ENCODE measurements around the gene NGEF. TPM values are rescaled to one million over a fixed set of nuclear protein-coding genes. Genes with fewer than 3 reads are reported as not detected.

NGEF gene
- total RNA-seq, 4 donors from 2014 or later, result 14.4 to 25.0 (median 17.9) TPM

- Histone ChIP-seq H3K4me3 (no peak overlapping the region), H3K27ac (no peak overlapping the region), H3K4me1 (no peaks in the 10 kb centered on the region), H3K36me3 (no peaks in the 10 kb centered on the region), H3K27me3 (no peaks in the 10 kb centered on the region), H3K9me3 (no peaks in the 10 kb centered on the region)
- DNase-seq (ENCODE audit: low spot score in 2 of 2), result peak in 1 of 2 donors; percentile 13
- TF ChIP-seq EP300 (IDR thresholded peaks at IDR 0.05) (no peak), CTCF (IDR thresholded peaks at IDR 0.05) (no peak), POLR2AphosphoS5 (IDR thresholded peaks at IDR 0.05) (no peak), POLR2A (IDR thresholded peaks at IDR 0.05) (no peak)
- WGBS, result 100% methylated on average over 6 of the region's 6 CpGs
Measured at GRCh38 chr2:233005096-233005495, 8.0 kb downstream of the NGEF start.

- H3K27ac ChIP-seq, result no peak overlapping the region
- H3K36me3 ChIP-seq, result no peaks in the 10 kb centered on the region
- H3K27me3 ChIP-seq, result no peaks in the 10 kb centered on the region
- H3K4me3 ChIP-seq, result no peak overlapping the region
- no peaks in the 10 kb centered on the region for H3K9me3 ChIP-seq
- DNase-seq (ENCODE audit: low spot score in 2 of 2), result peak in 1 of 2 donors; percentile 65
- H3K4me1 ChIP-seq, result no peaks in the 10 kb centered on the region
- WGBS, result 93% methylated on average over 8 of the region's 9 CpGs
- TF ChIP-seq POLR2A (IDR thresholded peaks at IDR 0.05) (no peak), CTCF (IDR thresholded peaks at IDR 0.05) (no peak), POLR2AphosphoS5 (IDR thresholded peaks at IDR 0.05) (no peak), EP300 (IDR thresholded peaks at IDR 0.05) (no peak)
Measured at GRCh38 chr2:233003658-233004555, 9.1 kb downstream of the NGEF start.

GRCh38 chr2:233002829-233003657 lies 10.0 kb downstream of the NGEF start:
- no peak overlapping the region for H3K27ac ChIP-seq
- 84% methylated on average over 14 of the region's 19 CpGs for WGBS
- H3K27me3 ChIP-seq, result no peaks in the 10 kb centered on the region
- H3K4me1 ChIP-seq, result no peaks in the 10 kb centered on the region
- no peaks in the 10 kb centered on the region for H3K36me3 ChIP-seq
- no peak for TF ChIP-seq EP300 (IDR thresholded peaks at IDR 0.05)
- peak in 1 of 2 donors; percentile 50 for DNase-seq (ENCODE audit: low spot score in 2 of 2)
- no peaks in the 10 kb centered on the region for H3K9me3 ChIP-seq
- H3K4me3 ChIP-seq, result no peak overlapping the region

GRCh38 chr2:233000886-233001750 lies 11.9 kb downstream of the NGEF start:
- H3K4me3 ChIP-seq, result no peak overlapping the region
- H3K36me3 ChIP-seq, result no peaks in the 10 kb centered on the region
- H3K4me1 ChIP-seq, result no peaks in the 10 kb centered on the region
- no peaks in the 10 kb centered on the region for H3K9me3 ChIP-seq
- WGBS, result 93% methylated on average over 20 of the region's 20 CpGs
- H3K27ac ChIP-seq, result no peak overlapping the region
- no peaks in the 10 kb centered on the region for H3K27me3 ChIP-seq
- no peak for TF ChIP-seq POLR2AphosphoS5 (IDR thresholded peaks at IDR 0.05)
- DNase-seq (ENCODE audit: low spot score in 2 of 2), result peak in 1 of 2 donors; percentile 58

GRCh38 chr2:232999354-232999753 lies 13.7 kb downstream of the NGEF start:
- no peaks in the 10 kb centered on the region for H3K36me3 ChIP-seq
- WGBS, result 55% methylated on average over 4 of the region's 7 CpGs
- no peak overlapping the region for H3K4me3 ChIP-seq
- DNase-seq (ENCODE audit: low spot score in 2 of 2), result no peak
- no peak overlapping the region for H3K27ac ChIP-seq
- H3K27me3 ChIP-seq, result no peaks in the 10 kb centered on the region
- TF ChIP-seq CTCF (IDR thresholded peaks at IDR 0.05) (no peak), POLR2A (IDR thresholded peaks at IDR 0.05) (no peak), POLR2AphosphoS5 (IDR thresholded peaks at IDR 0.05) (no peak), EP300 (IDR thresholded peaks at IDR 0.05) (no peak)
- no peaks in the 10 kb centered on the region for H3K4me1 ChIP-seq
- no peaks in the 10 kb centered on the region for H3K9me3 ChIP-seq

Data from suprapubic skin (tissue), 4 donors.